GM18951 (cell line): ENCODE data around the gene COA3.

ENCODE experiments used
- POLR2A ChIP-seq: IDR thresholded peaks from 4 replicates; pipeline ENCODE4 v1.6.1; 2011; ENCODE audit warnings: mild to moderate bottlenecking; ENCODE audit not compliant: insufficient read length, insufficient read depth; ENCODE audit errors: extremely low read depth
- in situ Hi-C: fragments of 300-500 bp; cut with MboI; formaldehyde crosslinking; loops from one replicate; pipeline ENCODE4 v1.12.0; 2022; ENCODE audit warnings: low sequenced_read_pairs, mixed read lengths, inconsistent platforms; ENCODE audit not compliant: unreplicated experiment

Gene COA3

GRCh38 chr17:42832934-42833766, 34.6 kb upstream of the COA3 start, which contains the start of gene PSME3:
TSS of gene PSME3 (plus strand) at chr17:42833397. CDS start at chr17:42833632, 235 bp downstream.
- peak; percentile 97 for TF ChIP-seq POLR2A
- in situ Hi-C loops, result no loop called here

DNA sequence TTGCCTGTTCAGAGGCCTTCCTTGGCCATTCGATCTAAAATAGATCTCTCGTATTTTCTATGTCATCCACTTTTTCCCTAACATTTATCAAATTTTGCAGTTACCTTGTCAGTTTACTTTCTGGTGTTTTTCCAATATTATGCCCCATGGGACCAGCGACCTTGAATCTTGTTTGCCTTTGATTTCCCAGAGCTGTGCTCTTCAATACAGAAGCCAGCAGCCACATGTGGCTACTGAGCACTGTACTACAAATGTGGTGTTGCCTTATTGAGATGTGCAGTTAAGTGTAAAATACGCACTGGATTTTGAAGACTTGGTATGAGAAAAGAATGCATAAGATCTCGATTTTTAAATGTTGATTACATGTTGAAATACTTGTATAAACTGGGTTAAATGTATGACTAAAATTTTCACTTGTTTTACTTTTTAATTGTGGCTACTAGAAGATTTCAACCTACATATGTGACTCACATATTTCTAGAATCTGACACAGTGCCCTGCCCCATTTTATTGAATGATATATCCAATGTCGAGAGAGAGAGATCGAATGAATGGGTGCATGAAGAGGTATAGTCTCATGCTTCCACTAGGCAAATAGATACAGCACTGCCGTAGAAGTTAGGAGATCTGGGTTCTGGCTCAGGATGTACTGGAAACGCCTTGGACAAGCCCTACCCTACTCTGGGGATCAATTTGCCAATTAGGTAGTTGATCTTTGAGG, 33.9 kb upstream of the COA3 start:
- no peak for TF ChIP-seq POLR2A
- in situ Hi-C loops, result no loop called here

- in situ Hi-C loops, result no loop called here
- TF ChIP-seq POLR2A, result no peak
Measured at GRCh38 chr17:42830971-42831370, 32.5 kb upstream of the COA3 start.

GRCh38 chr17:42827472-42827871, 29.0 kb upstream of the COA3 start:
- no peak for TF ChIP-seq POLR2A
- in situ Hi-C loops, result no loop called here

DNA sequence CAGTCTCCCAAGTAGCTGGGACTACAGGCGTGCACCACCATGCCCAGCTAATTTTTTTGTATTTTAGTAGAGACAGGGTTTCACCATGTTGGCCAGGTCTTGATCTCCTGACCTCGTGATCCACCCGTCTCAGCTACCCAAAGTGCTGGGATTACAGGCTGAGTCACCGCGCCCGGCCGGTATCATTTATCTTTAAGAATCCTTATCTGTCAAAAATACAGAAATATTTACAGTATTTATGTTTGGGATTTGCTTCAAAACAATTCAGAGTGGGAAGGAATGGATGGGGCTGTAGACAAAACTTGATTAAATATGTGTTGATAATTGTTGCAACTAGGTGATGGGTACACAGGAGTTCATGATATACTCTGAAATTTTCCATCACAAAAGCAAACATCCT, 22.7 kb upstream of the COA3 start:
- TF ChIP-seq POLR2A, result no peak
- in situ Hi-C loops, result no loop called here

DNA sequence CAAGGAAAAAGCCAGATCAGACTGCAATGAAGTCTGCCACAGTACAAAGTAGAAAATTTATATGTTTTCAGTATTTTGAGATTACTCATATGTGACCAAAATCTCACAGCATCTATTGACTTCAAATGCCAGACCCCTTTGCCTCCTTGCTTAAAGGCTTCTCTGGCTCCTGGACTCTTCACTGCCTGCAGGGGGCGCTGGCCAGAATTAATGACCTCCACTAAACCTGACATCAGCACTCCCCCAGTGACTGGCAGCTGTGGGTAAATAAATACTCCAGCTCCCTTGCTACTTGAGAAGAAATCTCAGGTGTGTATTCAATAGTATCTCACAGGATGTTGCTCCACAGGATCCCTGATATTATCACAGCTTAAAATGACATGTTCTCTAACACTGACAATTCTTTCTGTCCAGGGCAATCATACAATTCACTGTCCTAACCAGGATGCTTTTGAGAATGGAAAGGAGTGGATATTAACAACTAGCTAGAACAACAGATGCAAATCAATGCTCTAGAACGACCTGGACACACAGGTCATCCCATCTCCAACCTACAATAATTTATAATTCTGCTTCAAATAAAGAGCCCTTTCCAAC, 21.5 kb upstream of the COA3 start:
- in situ Hi-C loops, result no loop called here
- no peak for TF ChIP-seq POLR2A

- TF ChIP-seq POLR2A, result no peak
- in situ Hi-C loops, result no loop called here
Measured at GRCh38 chr17:42818379-42818778, 19.9 kb upstream of the COA3 start.

- in situ Hi-C loops, result no loop called here
- no peak for TF ChIP-seq POLR2A
Measured at GRCh38 chr17:42817866-42818265, 19.4 kb upstream of the COA3 start.

DNA sequence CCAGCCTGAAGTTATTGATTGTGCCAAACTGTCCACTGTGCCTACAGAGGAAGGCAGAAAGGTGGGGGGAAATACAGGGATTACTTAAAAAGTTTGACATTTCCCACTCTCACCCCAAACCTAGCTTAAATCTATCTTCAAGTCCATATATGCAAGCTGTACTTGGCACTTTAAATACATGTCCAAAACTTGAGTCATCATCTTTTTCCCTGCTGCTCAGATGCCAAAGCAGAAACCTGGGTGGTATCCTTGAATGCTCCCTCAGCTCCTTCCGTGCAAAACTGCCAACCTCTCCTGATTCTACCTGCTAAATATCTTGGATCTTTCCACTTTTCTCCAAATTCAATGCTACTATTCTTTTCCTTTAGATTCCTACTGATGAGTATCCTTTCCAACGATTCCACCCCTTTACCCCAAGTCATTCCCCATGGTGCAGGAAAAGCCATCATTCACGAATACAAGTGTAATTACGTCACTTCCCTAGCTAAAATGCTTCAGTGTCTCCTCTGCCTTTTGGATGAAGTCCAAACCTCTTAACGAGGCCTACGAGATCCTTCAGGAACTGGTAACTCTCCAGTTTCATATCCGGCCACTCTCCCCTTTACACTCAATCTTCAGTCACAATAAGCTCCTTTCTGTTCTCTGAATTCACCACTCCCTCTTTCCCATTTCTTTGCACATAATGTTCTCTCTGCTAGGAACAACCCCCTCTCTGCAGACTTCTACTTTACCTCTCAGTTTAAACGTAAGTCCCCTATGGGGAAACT, 16.3 kb upstream of the COA3 start:
- no peak for TF ChIP-seq POLR2A
- in situ Hi-C loops, result no loop called here

- no peak for TF ChIP-seq POLR2A
- in situ Hi-C loops, result no loop called here
Measured at GRCh38 chr17:42809250-42809649, 10.7 kb upstream of the COA3 start.

DNA sequence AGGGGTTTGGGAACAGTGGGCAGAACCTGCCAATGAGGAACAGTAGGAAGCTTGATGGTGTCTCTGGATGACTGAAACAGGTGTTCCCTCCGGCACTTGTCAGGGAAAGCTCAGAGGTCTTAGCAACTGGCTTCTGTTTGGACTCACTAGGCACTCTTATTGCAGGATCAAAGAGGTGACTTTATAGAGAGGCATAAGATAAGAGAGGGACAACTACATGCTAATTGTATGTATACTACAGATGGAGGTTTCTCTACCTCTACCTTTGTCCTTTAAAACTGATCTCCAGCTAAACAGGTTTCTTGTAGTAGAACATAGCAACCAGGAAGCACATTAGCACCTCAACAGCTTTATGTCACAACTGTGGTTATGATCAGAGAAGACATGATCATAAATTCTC, 7.7 kb upstream of the COA3 start:
- TF ChIP-seq POLR2A, result no peak

GRCh38 chr17:42804918-42805367, 6.4 kb upstream of the COA3 start:
- in situ Hi-C loops, result no loop called here
- no peak for TF ChIP-seq POLR2A

More for the DNA sequence above, 7.7 kb upstream of the COA3 start:
- in situ Hi-C loops, result no loop called here
